ENCODE measurements around the gene GPR162.

The GPR162 gene

GRCh38 chr12:6837370-6838060, 15.9 kb downstream of the GPR162 start:
- DNase-seq (ENCODE audit: low spot score), result no peak

GRCh38 chr12:6838854-6839253, 17.2 kb downstream of the GPR162 start:
- DNase-seq (ENCODE audit: low spot score), result no peak

GRCh38 chr12:6839482-6840201, 18.0 kb downstream of the GPR162 start:
- DNase-seq (ENCODE audit: low spot score), result no peak

- DNase-seq (ENCODE audit: low spot score), result no peak
Measured at GRCh38 chr12:6840330-6840729, 18.7 kb downstream of the GPR162 start.

GRCh38 chr12:6840761-6841515, 19.3 kb downstream of the GPR162 start, which contains the start of gene GNB3:
TSS of gene GNB3 (plus strand) at chr12:6840925. CDS start at chr12:6841288, 363 bp downstream.
- no peak for DNase-seq (ENCODE audit: low spot score)

GRCh38 chr12:6842075-6842474, 20.5 kb downstream of the GPR162 start:
- DNase-seq (ENCODE audit: low spot score), result no peak

GRCh38 chr12:6843118-6843902, 21.7 kb downstream of the GPR162 start:
- no peak for DNase-seq (ENCODE audit: low spot score)

GRCh38 chr12:6845395-6845794, 23.8 kb downstream of the GPR162 start:
- DNase-seq (ENCODE audit: low spot score), result no peak

- DNase-seq (ENCODE audit: low spot score), result no peak
Measured at GRCh38 chr12:6846316-6846869, 24.8 kb downstream of the GPR162 start.

- DNase-seq (ENCODE audit: low spot score), result no peak
Measured at GRCh38 chr12:6847676-6848075, 26.1 kb downstream of the GPR162 start.

GRCh38 chr12:6849427-6849826, 27.8 kb downstream of the GPR162 start:
- no peak for DNase-seq (ENCODE audit: low spot score)

- DNase-seq (ENCODE audit: low spot score), result no peak
Measured at GRCh38 chr12:6849976-6850560, 28.4 kb downstream of the GPR162 start.

GRCh38 chr12:6850796-6851152, 29.2 kb downstream of the GPR162 start:
- no peak for DNase-seq (ENCODE audit: low spot score)

GRCh38 chr12:6851153-6851920, 29.7 kb downstream of the GPR162 start, which contains the start of gene CDCA3:
TSS of gene CDCA3 (minus strand) at chr12:6851286. CDS start at chr12:6850952, 334 bp downstream.
- peak; percentile 98 for DNase-seq (ENCODE audit: low spot score)

GRCh38 chr12:6851921-6852650, 30.5 kb downstream of the GPR162 start, which contains the start of gene USP5:
TSS of gene USP5 (plus strand) at chr12:6852150. CDS start at chr12:6852180, 30 bp downstream.
- DNase-seq (ENCODE audit: low spot score), result peak; percentile 99

GRCh38 chr12:6852651-6853354, 31.2 kb downstream of the GPR162 start:
- peak; percentile 84 for DNase-seq (ENCODE audit: low spot score)

GRCh38 chr12:6853626-6854025, 32.0 kb downstream of the GPR162 start:
- DNase-seq (ENCODE audit: low spot score), result no peak

GRCh38 chr12:6854036-6854435, 32.4 kb downstream of the GPR162 start:
- DNase-seq (ENCODE audit: low spot score), result no peak

GRCh38 chr12:6855322-6855721, 33.7 kb downstream of the GPR162 start:
- no peak for DNase-seq (ENCODE audit: low spot score)

Measured in hematopoietic multipotent progenitor cell treated with erythropoietin and hydrocortisone succinate and interleukin-3 and kit ligand, for 17 days (in vitro differentiated cells).